IPS-NIHi11 (cell line): ENCODE data around the gene TNC.

Experiments used
- DNase-seq: peaks from one replicate; pipeline ENCODE4 v3.0.0; 2012; ENCODE audit warnings: mixed read lengths, low spot score

Gene TNC

GRCh38 chr9:115117999-115118878 lies at the start of gene TNC:
TSS of gene TNC (minus strand) at chr9:115118157. CDS start at chr9:115091018, 27,139 bp downstream.
- DNase-seq: peak; percentile 69

- DNase-seq: no peak
These were observed 49.2 kb upstream of the TNC start for GRCh38 chr9:115167175-115167574.

- no peak for DNase-seq
These were observed 47.3 kb upstream of the TNC start for GRCh38 chr9:115165233-115165632.

GRCh38 chr9:115164511-115164974 lies 46.6 kb upstream of the TNC start:
- peak; percentile 46 for DNase-seq

GRCh38 chr9:115162946-115163345 lies 45.0 kb upstream of the TNC start:
- no peak for DNase-seq

GRCh38 chr9:115161446-115161845 lies 43.5 kb upstream of the TNC start:
- DNase-seq: no peak

- no peak for DNase-seq
These were observed 40.9 kb upstream of the TNC start for GRCh38 chr9:115158661-115159481.

- no peak for DNase-seq
These were observed 39.3 kb upstream of the TNC start for GRCh38 chr9:115157245-115157674.

GRCh38 chr9:115155037-115155436 lies 37.1 kb upstream of the TNC start:
- DNase-seq: no peak

GRCh38 chr9:115154617-115155016 lies 36.7 kb upstream of the TNC start:
- DNase-seq: no peak

- no peak for DNase-seq
These were observed 34.4 kb upstream of the TNC start for GRCh38 chr9:115152281-115152820.

- no peak for DNase-seq
These were observed 30.8 kb upstream of the TNC start for GRCh38 chr9:115148721-115149120.

GRCh38 chr9:115146581-115147021 lies 28.6 kb upstream of the TNC start:
- DNase-seq: peak; percentile 20

- DNase-seq: no peak
These were observed 26.7 kb upstream of the TNC start for GRCh38 chr9:115144706-115145105.

GRCh38 chr9:115143689-115144088 lies 25.7 kb upstream of the TNC start:
- DNase-seq: no peak

GRCh38 chr9:115142517-115143270 lies 24.7 kb upstream of the TNC start:
- DNase-seq: no peak

- no peak for DNase-seq
These were observed 24.1 kb upstream of the TNC start for GRCh38 chr9:115142090-115142489.

GRCh38 chr9:115141612-115142011 lies 23.7 kb upstream of the TNC start:
- DNase-seq: no peak

- no peak for DNase-seq
These were observed 20.2 kb upstream of the TNC start for GRCh38 chr9:115138151-115138550.

- no peak for DNase-seq
These were observed 19.6 kb upstream of the TNC start for GRCh38 chr9:115137526-115137925.
